K562 (cell line): Measurements from ENCODE around the gene LENG8. TPM values are rescaled to one million over a fixed set of nuclear protein-coding genes. Genes with fewer than 3 reads are reported as not detected.

Source experiments
- ATAC-seq: fragments of 200-7000 bp; cut with Tn5 transposase; 3 replicates; pipeline ENCODE4 v1.9.1; 2020; ENCODE audit warnings: moderate library complexity
- BruUV-seq: library from RNA; stranded (reverse); fragments of 400-500 nt; replicated peaks from 2 replicates; lab custom pipeline; 2021; lab: Mats Ljungman, UMichigan
- CTCF ChIA-PET: fragments of 300-600 bp; formaldehyde crosslinking; extraction: SDS; loops from one replicate; lab custom pipeline; 2021; ENCODE audit warnings: low intra/inter-chr PET ratio; lab: Yijun Ruan, JAX
- POLR2A ChIA-PET: fragments of 300-600, 350-650 bp; sonication (Branson Sonifier 250); formaldehyde crosslinking; extraction: SDS; loops from one replicate; lab custom pipeline; 2021; ENCODE audit warnings: antibody characterized with exemption, inconsistent platforms; lab: Yijun Ruan, JAX
- DNase-seq, 4 experiments: peaks; one replicate each; pipeline versions ENCODE4 v3.0.0 to v3.0.0-alpha.2; 2011 to 2018; ENCODE audit warnings: low spot score in 3 of 4, mixed read lengths in 3 of 4; ENCODE audit errors: extremely low read depth in 1 of 4
- FAIRE-seq: peaks from 2 replicates; lab custom pipeline; 2011; peaks lifted over from hg19 to GRCh38; lab: Jason Lieb, UNC
- H2AFZ ChIP-seq: 2 replicates; pipeline ENCODE4 v1.6.0; 2011; ENCODE audit warnings: low read depth, low read length, control low read depth, inconsistent platforms
- H3K27ac ChIP-seq: fragments of 200-600 bp; 3 replicates; pipeline ENCODE4 v1.8.0; 2011; ENCODE audit warnings: low read depth, mild to moderate bottlenecking, control low read depth, inconsistent platforms, low read length, moderate library complexity, mixed read lengths; ENCODE audit errors: extremely low read depth
- H3K27me3 ChIP-seq, 2 experiments: fragments of 300-600 bp in 1 of 2; 2 replicates in 1 of 2; 3 replicates in 1 of 2; pipeline versions ENCODE4 v1.6.0 to v1.8.0; 2011; ENCODE audit warnings: inconsistent platforms in 2 of 2, low read length in 2 of 2, mild to moderate bottlenecking in 1 of 2, mixed read lengths in 1 of 2, moderate library complexity in 1 of 2; ENCODE audit not compliant: control insufficient read depth in 2 of 2, insufficient read depth in 2 of 2
- H3K36me3 ChIP-seq: fragments of 300-600 bp; 3 replicates; pipeline ENCODE4 v1.8.0; 2011; ENCODE audit warnings: mild to moderate bottlenecking, low read length, inconsistent platforms; ENCODE audit not compliant: control insufficient read depth, insufficient read depth
- H3K4me1 ChIP-seq, 2 experiments: fragments of 200-600 bp in 1 of 2; replicated peaks in 1 of 2; 2 replicates in 1 of 2; 3 replicates in 1 of 2; pipeline versions ENCODE4 v1.5.1 to v1.8.0; 2011; ENCODE audit warnings: inconsistent platforms in 2 of 2, low read length in 2 of 2, mild to moderate bottlenecking in 1 of 2, mixed read lengths in 1 of 2, moderate library complexity in 1 of 2; ENCODE audit not compliant: control insufficient read depth in 2 of 2, insufficient read depth in 2 of 2
- H3K4me2 ChIP-seq: 2 replicates; pipeline ENCODE4 v1.6.1; 2011; ENCODE audit warnings: low read length, control low read depth, inconsistent platforms, mixed read lengths; ENCODE audit not compliant: insufficient read depth
- H3K4me3 ChIP-seq: fragments of 200-600 bp; sonication (generic), shearing (Covaris generic); 2 replicates; pipeline ENCODE4 v1.5.1; 2016; ENCODE audit warnings: control low read depth, inconsistent platforms
- H3K79me2 ChIP-seq: fragments of 200-600 bp; 3 replicates; pipeline ENCODE4 v1.8.0; 2011; ENCODE audit warnings: low read length, inconsistent platforms; ENCODE audit not compliant: control insufficient read depth, insufficient read depth
- H3K9ac ChIP-seq, 2 experiments: 2 replicates each; pipeline versions ENCODE4 v1.6.0 to v1.6.1; 2011; ENCODE audit warnings: low read depth in 2 of 2, low read length in 2 of 2, control low read depth in 1 of 2, inconsistent platforms in 1 of 2, mild to moderate bottlenecking in 1 of 2, mixed read lengths in 1 of 2; ENCODE audit not compliant: insufficient read depth in 1 of 2
- H3K9me1 ChIP-seq: one replicate; pipeline ENCODE4 v1.6.0; 2011; ENCODE audit warnings: inconsistent platforms, mild to moderate bottlenecking, low read length, moderate library complexity; ENCODE audit not compliant: control insufficient read depth, insufficient read depth
- H3K9me3 ChIP-seq: replicated peaks from 2 replicates; pipeline ENCODE4 v1.5.1; 2011; ENCODE audit warnings: low read depth, low read length, inconsistent platforms; ENCODE audit not compliant: control insufficient read depth, insufficient read depth
- H4K20me1 ChIP-seq: replicated peaks from 2 replicates; pipeline ENCODE4 v1.6.1; 2011; ENCODE audit warnings: low read length, inconsistent platforms, mixed read lengths; ENCODE audit not compliant: control insufficient read depth, insufficient read depth
- ARID2 ChIP-seq: fragments of 450-650 bp; IDR thresholded peaks from 2 replicates; pipeline ENCODE4 v1.6.1; 2017; ENCODE audit warnings: antibody characterized with exemption, mild to moderate bottlenecking
- FOXK1 ChIP-seq: sonication (generic); formaldehyde crosslinking; IDR thresholded peaks from 2 replicates; pipeline ENCODE4 v1.8.0; 2022; ENCODE audit warnings: missing genetic modification reagents, mild to moderate bottlenecking, borderline replicate concordance
- HNRNPK ChIP-seq: fragments of 200-400 bp; formaldehyde crosslinking; IDR thresholded peaks from one replicate; pipeline ENCODE4 v1.6.1; 2018; ENCODE audit warnings: mild to moderate bottlenecking, low read depth, low read length; ENCODE audit not compliant: poor library complexity, severe bottlenecking
- JUNB ChIP-seq: fragments of 450-650 bp; formaldehyde crosslinking; conservative IDR thresholded peaks from 2 replicates; pipeline ENCODE4 v1.4.0; 2020; ENCODE audit warnings: mild to moderate bottlenecking
- MED1 ChIP-seq: sonication (generic); formaldehyde crosslinking; IDR thresholded peaks from 2 replicates; pipeline ENCODE4 v1.8.1; 2023; ENCODE audit warnings: missing genetic modification reagents, borderline replicate concordance
- NBN ChIP-seq: fragments of 450-650 bp; IDR thresholded peaks from 2 replicates; pipeline ENCODE4 v1.6.1; 2016; ENCODE audit warnings: low read depth, mild to moderate bottlenecking
- NR2C2 ChIP-seq, 2 experiments: fragments of 200-800 bp in 1 of 2; sonication (Bioruptor generic) in 1 of 2; sonication (generic) in 1 of 2; formaldehyde crosslinking in 1 of 2; IDR thresholded peaks; 2 replicates each; pipeline versions ENCODE4 v1.6.1 to v1.8.0; 2016 to 2022; ENCODE audit warnings: mild to moderate bottlenecking in 1 of 2, missing compliant biosample characterization in 1 of 2, missing genetic modification characterization in 1 of 2, missing genetic modification reagents in 1 of 2
- PCBP1 ChIP-seq: fragments of 200-400 bp; formaldehyde crosslinking; IDR thresholded peaks from 2 replicates; pipeline ENCODE4 v1.6.1; 2018; ENCODE audit warnings: mild to moderate bottlenecking, low read depth, low read length; ENCODE audit not compliant: poor library complexity, severe bottlenecking
- PCBP2 ChIP-seq: fragments of 200-400 bp; formaldehyde crosslinking; IDR thresholded peaks from 2 replicates; pipeline ENCODE4 v1.6.1; 2018; ENCODE audit warnings: low read length, low read depth, mild to moderate bottlenecking, moderate library complexity; ENCODE audit not compliant: poor library complexity, severe bottlenecking
- PRMT5 ChIP-seq: sonication (generic); formaldehyde crosslinking; IDR thresholded peaks from 2 replicates; pipeline ENCODE4 v1.5.0; 2020; ENCODE audit warnings: missing genetic modification reagents
- SMC3 ChIP-seq: conservative IDR thresholded peaks from 2 replicates; pipeline ENCODE4 v1.6.1; 2011; ENCODE audit warnings: low read depth, low read length, improper control_type of control experiment; ENCODE audit not compliant: insufficient read depth
- SRF ChIP-seq, 2 experiments: fragments of 250-450, 450-650 bp in 1 of 2; sonication (Bioruptor Pico) in 1 of 2; sonication (generic) in 1 of 2; formaldehyde crosslinking; IDR thresholded peaks; 2 replicates each; pipeline versions ENCODE4 v1.5.0 to v1.5.1; 2020 to 2022; ENCODE audit warnings: mild to moderate bottlenecking in 1 of 2, missing genetic modification reagents in 1 of 2
- TCF3 ChIP-seq: sonication (generic); formaldehyde crosslinking; IDR thresholded peaks from 2 replicates; pipeline ENCODE4 v1.4.0; 2020; ENCODE audit warnings: mild to moderate bottlenecking, missing genetic modification reagents
- WGBS: fragments of 100-300 bp; shearing (Covaris generic); methylation state at CpG from one replicate; pipeline ENCODE4 v1.1.6; 2016; ENCODE audit warnings: low coverage, mixed read lengths; ENCODE audit not compliant: insufficient coverage; ENCODE audit errors: missing lambda C conversion rate; 5-methylcytosine and 5-hydroxymethylcytosine counted together
- in situ Hi-C: fragments of 300-500 bp; cut with MboI; formaldehyde crosslinking; loops from 4 replicates; pipeline ENCODE4 v1.15.0; 2018; ENCODE audit warnings: inconsistent platforms, mixed read lengths
- intact Hi-C: fragments of 100-400 bp; cut with micrococcal nuclease; formaldehyde crosslinking; loops from 2 replicates; pipeline ENCODE4 v1.14.2; 2022
- polyA plus RNA-seq, 8 experiments: library from polyadenylated mRNA; depleted of rRNA in 4 of 8; stranded (reverse) in 5 of 8; unstranded in 3 of 8; fragments of >200 nt; fragmentation: Nextera tagmentation in 2 of 8; fragmentation: Illumina TruSeq in 1 of 8; extraction: Ambion mirVana in 2 of 8; extraction: Trizol in 1 of 8; gene quantifications; 2 replicates each; pipeline versions ENCODE4 v1.2.1 to v1.2.3, GENCODE V29; 2011 to 2014; ENCODE audit warnings: inconsistent platforms in 1 of 8, missing spikeins in 1 of 8
- total RNA-seq, 7 experiments: library from RNA; depleted of rRNA in 6 of 7; stranded (reverse); fragments of >200 nt in 6 of 7; fragmentation: Illumina TruSeq in 2 of 7; extraction: Trizol in 2 of 7; gene quantifications; 2 replicates each; pipeline versions ENCODE4 v1.2.1 to v1.2.3, GENCODE V29; 2011 to 2021; ENCODE audit warnings: low replicate concordance in 1 of 7
- TF ChIP-seq, protein P1 (sequence below): fragments of 450-650 bp; formaldehyde crosslinking; IDR thresholded peaks from 2 replicates; pipeline ENCODE4 v1.4.0; 2022; ENCODE audit warnings: missing genetic modification characterization

LENG8 gene
- total and polyA plus RNA-seq, 9 of the 15 experiments (the other 6 are each of a cell fraction or from before 2014, with no cell fraction given), result 0.74 to 146 (median 28.1) TPM

- H3K36me3 ChIP-seq, result no peaks in the 10 kb centered on the region
- H3K27me3 ChIP-seq, result no peaks in the 10 kb centered on the region
- H3K4me1 ChIP-seq, result no peaks in the 10 kb centered on the region
- FAIRE-seq (no peak), ATAC-seq (no peak), DNase-seq (no peak)
- in situ Hi-C loops (no loop called here), intact Hi-C loops (no loop called here)
- H3K9me1 ChIP-seq, result no peaks in the 10 kb centered on the region
- WGBS, result 27% methylated on average over 7 of the region's 9 CpGs
- TF ChIP-seq PCBP1, result peak; percentile 79
- no peak for TF ChIP-seq FOXK1 (CRISPR knock-in tag)
- TF ChIP-seq PCBP2, result peak; percentile 67
- TF ChIP-seq HNRNPK, result peak; percentile 82
- ChIA-PET CTCF (no interaction called here), POLR2A (no interaction called here)
- H3K27ac ChIP-seq, result no peak overlapping the region
- H3K9me3 ChIP-seq, result no peaks in the 10 kb centered on the region
- no peaks in the 10 kb centered on the region for H4K20me1 ChIP-seq
- H2AFZ ChIP-seq, result no peak overlapping the region
- H3K4me2 ChIP-seq, result no peak overlapping the region
- H3K79me2 ChIP-seq, result no peaks in the 10 kb centered on the region
- H3K9ac ChIP-seq, result no peak overlapping the region
- no peak overlapping the region for H3K4me3 ChIP-seq
- no TSS peak for BruUV-seq
Measured at GRCh38 chr19:54408456-54409026, 40.5 kb upstream of the LENG8 start.

DNA sequence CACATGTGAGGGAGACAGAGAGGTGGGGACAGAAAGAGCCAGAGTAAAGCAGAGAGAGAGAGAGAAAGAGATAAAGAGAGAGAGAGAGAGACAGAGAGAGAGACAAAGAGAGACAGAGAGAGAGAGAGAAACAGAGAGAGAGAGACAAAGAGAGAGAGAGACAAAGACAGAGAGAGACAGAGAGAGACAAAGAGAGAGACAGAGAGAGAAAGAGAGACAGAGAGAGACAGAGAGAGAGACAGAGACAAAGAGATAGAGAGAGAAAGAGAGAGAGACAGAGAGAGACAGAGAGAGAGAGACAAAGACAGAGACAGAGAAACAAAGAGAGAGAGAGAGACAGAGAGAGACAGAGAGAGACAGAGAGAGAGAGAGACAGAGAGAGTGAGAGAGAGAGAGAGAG lies 38.0 kb upstream of the LENG8 start:
- Histone ChIP-seq H3K4me3 (no peak overlapping the region), H3K79me2 (no peaks in the 10 kb centered on the region), H3K27me3 (no peaks in the 10 kb centered on the region), H2AFZ (no peak overlapping the region), H3K4me2 (no peak overlapping the region), H3K9me1 (no peaks in the 10 kb centered on the region), H3K9me3 (no peaks in the 10 kb centered on the region), H4K20me1 (no peaks in the 10 kb centered on the region), H3K27ac (no peak overlapping the region), H3K4me1 (peaks cover 0 to 4% of the 10 kb centered on the region in 2 experiments; a peak in 2 of 5 replicates), H3K9ac (no peak overlapping the region), H3K36me3 (no peaks in the 10 kb centered on the region)
- no peak for FAIRE-seq
- ChIA-PET CTCF (interaction anchor here (0.6 kb wide), 1 partner anchor 38 kb away, joined by 3 read pairs; no protein-coding TSS in a partner anchor), POLR2A (no interaction called here)
- in situ Hi-C loops (no loop called here), intact Hi-C loops (no loop called here)
- no TSS peak for BruUV-seq
- ATAC-seq, result no peak
- no peak for DNase-seq
- TF ChIP-seq SMC3 (no peak), ARID2 (no peak), PRMT5 (CRISPR knock-in tag) (no peak), TCF3 (no peak), SRF (CRISPR knock-in tag; IDR thresholded peaks at IDR 0.05) (no peak), JUNB (no peak), NBN (no peak), NR2C2 (CRISPR knock-in tag; IDR thresholded peaks at IDR 0.05) (no peak), NR2C2 (tag; IDR thresholded peaks at IDR 0.05) (no peak), MED1 (CRISPR knock-in tag) (no peak)
- TF ChIP-seq, protein P1, sequence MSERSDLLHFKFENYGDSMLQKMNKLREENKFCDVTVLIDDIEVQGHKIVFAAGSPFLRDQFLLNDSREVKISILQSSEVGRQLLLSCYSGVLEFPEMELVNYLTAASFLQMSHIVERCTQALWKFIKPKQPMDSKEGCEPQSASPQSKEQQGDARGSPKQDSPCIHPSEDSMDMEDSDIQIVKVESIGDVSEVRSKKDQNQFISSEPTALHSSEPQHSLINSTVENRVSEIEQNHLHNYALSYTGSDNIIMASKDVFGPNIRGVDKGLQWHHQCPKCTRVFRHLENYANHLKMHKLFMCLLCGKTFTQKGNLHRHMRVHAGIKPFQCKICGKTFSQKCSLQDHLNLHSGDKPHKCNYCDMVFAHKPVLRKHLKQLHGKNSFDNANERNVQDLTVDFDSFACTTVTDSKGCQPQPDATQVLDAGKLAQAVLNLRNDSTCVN (CRISPR knock-in tag), result no peak
